Measurements from ENCODE around the gene DBNDD1. TPM values are rescaled to one million over a fixed set of nuclear protein-coding genes. Genes with fewer than 3 reads are reported as not detected.

Gene DBNDD1
- total and polyA plus RNA-seq, 2 donors (not counting 3 experiments of a cell fraction or from before 2014, with no cell fraction given): 28.2 to 45.7 TPM

- no peak overlapping the region for H3K27ac ChIP-seq (ENCODE audit: insufficient read depth, low read depth, low read length)
- peaks cover 11% of the 10 kb centered on the region for H3K79me2 ChIP-seq (ENCODE audit: control insufficient read depth, insufficient read depth, low read length)
- CTCF ChIA-PET: no interaction called here
- H3K4me2 ChIP-seq (ENCODE audit: insufficient read depth, low read length): no peak overlapping the region
- FAIRE-seq (no peak), DNase-seq (ENCODE audit: low read depth, low spot score) (no peak)
- H3K4me1 ChIP-seq (ENCODE audit: control insufficient read depth, extremely low read depth, insufficient read depth, low read length): no peaks in the 10 kb centered on the region
- no peaks in the 10 kb centered on the region for H3K9me3 ChIP-seq (replicated peaks; ENCODE audit: control insufficient read depth, insufficient read depth, low read length)
- intact Hi-C loops (cut with micrococcal nuclease): no loop called here
- POLR2A ChIA-PET: no interaction called here
- TF ChIP-seq EZH2 (IDR thresholded peaks at IDR 0.05; ENCODE audit: borderline replicate concordance, low read depth, low read length, severe bottlenecking) (no peak), GATA2 (IDR thresholded peaks at IDR 0.05; ENCODE audit: insufficient read depth, insufficient read length, low read depth, low read length) (no peak)
- no TSS peak for BruUV-seq (replicated peaks)
- H3K4me3 ChIP-seq (replicated peaks in 1 of 3; ENCODE audit: insufficient read depth in 1 of 3, low read depth in 1 of 3, low read length in 3 of 3): no peak overlapping the region
- dilution Hi-C loops (cut with MboI; ENCODE audit: extremely low pct_ligation_motif_present, low sequenced_read_pairs): no loop called here
- no peaks in the 10 kb centered on the region for H3K27me3 ChIP-seq (ENCODE audit: control insufficient read depth in 2 of 2, insufficient read depth in 2 of 2, low read length in 2 of 2)
- H3K36me3 ChIP-seq (ENCODE audit: control insufficient read depth in 2 of 2, extremely low read depth in 1 of 2, insufficient read depth in 2 of 2, low read length in 2 of 2): peaks cover 0 to 26% of the 10 kb centered on the region in 2 experiments
- H3K9me1 ChIP-seq (replicated peaks; ENCODE audit: control insufficient read depth, extremely low read depth, insufficient read depth, low read length): no peaks in the 10 kb centered on the region
- no peaks in the 10 kb centered on the region for H4K20me1 ChIP-seq (replicated peaks; ENCODE audit: control insufficient read depth, extremely low read depth, insufficient read depth, low read length)
- no peak overlapping the region for H2AFZ ChIP-seq (ENCODE audit: low read depth, low read length)
- no peak overlapping the region for H3K9ac ChIP-seq (replicated peaks; ENCODE audit: extremely low read depth, insufficient read depth, low read length)
These were observed 64.1 kb downstream of the DBNDD1 start for GRCh38 chr16:89955001-89955685.

Other genes with a start within 250 kb of the DBNDD1 start
- 71.9 and 78.7 TPM in 2 replicates for gene FANCA, start 202.8 kb downstream of the DBNDD1 start, total RNA-seq
- gene FANCA, start 202.8 kb downstream of the DBNDD1 start, polyA plus RNA-seq: 33.3 and 34.4 TPM in 2 replicates
- 2.4 and 3.1 TPM in 2 replicates for gene SPIRE2, start 191.0 kb downstream of the DBNDD1 start, total RNA-seq
- 1.2 and 1.5 TPM in 2 replicates for gene SPIRE2, start 191.0 kb downstream of the DBNDD1 start, polyA plus RNA-seq
- 234 and 238 TPM in 2 replicates for gene TCF25, start 145.9 kb downstream of the DBNDD1 start, total RNA-seq
- gene TCF25, start 145.9 kb downstream of the DBNDD1 start, polyA plus RNA-seq: 193 and 194 TPM in 2 replicates
- 3.2 and 4.0 TPM in 2 replicates for gene MC1R, start 100.6 kb downstream of the DBNDD1 start, total RNA-seq
- gene MC1R, start 100.6 kb downstream of the DBNDD1 start, polyA plus RNA-seq: 4.2 and 4.9 TPM in 2 replicates
- 164 and 215 TPM in 2 replicates for gene TUBB3, start 96.1 kb downstream of the DBNDD1 start, total RNA-seq
- 170 and 214 TPM in 2 replicates for gene TUBB3, start 96.1 kb downstream of the DBNDD1 start, polyA plus RNA-seq
- 82.6 and 93.5 TPM in 2 replicates for gene DEF8, start 70.7 kb downstream of the DBNDD1 start, total RNA-seq
- gene DEF8, start 70.7 kb downstream of the DBNDD1 start, polyA plus RNA-seq: 193 and 221 TPM in 2 replicates
- gene PRDM7, start 57.9 kb upstream of the DBNDD1 start, total RNA-seq: not detected in 2 replicates
- gene PRDM7, start 57.9 kb upstream of the DBNDD1 start, polyA plus RNA-seq: not detected in 2 replicates